Rectal smooth muscle tissue (tissue), 1 donor: ENCODE data around the gene CAV2.
A peak's percentile ranks its signal among the peaks of the same experiment; 100 is the strongest.

Experiments used
- H3K27ac ChIP-seq: one replicate; pipeline ENCODE4 v1.7.0; 2013; ENCODE audit warnings: low read depth, low read length, inconsistent platforms
- H3K27me3 ChIP-seq: one replicate; pipeline ENCODE4 v1.7.0; 2013; ENCODE audit warnings: low read length; ENCODE audit not compliant: control insufficient read depth, insufficient read depth
- H3K36me3 ChIP-seq: one replicate; pipeline ENCODE4 v1.7.0; 2013; ENCODE audit warnings: low read length; ENCODE audit not compliant: control insufficient read depth, insufficient read depth
- H3K4me1 ChIP-seq: one replicate; pipeline ENCODE4 v1.7.0; 2013; ENCODE audit warnings: low read length; ENCODE audit not compliant: control insufficient read depth, insufficient read depth
- H3K4me3 ChIP-seq: one replicate; pipeline ENCODE4 v1.7.0; 2013; ENCODE audit warnings: low read length
- H3K9ac ChIP-seq: one replicate; pipeline ENCODE4 v1.7.0; 2013; ENCODE audit warnings: low read length

Gene CAV2

DNA sequence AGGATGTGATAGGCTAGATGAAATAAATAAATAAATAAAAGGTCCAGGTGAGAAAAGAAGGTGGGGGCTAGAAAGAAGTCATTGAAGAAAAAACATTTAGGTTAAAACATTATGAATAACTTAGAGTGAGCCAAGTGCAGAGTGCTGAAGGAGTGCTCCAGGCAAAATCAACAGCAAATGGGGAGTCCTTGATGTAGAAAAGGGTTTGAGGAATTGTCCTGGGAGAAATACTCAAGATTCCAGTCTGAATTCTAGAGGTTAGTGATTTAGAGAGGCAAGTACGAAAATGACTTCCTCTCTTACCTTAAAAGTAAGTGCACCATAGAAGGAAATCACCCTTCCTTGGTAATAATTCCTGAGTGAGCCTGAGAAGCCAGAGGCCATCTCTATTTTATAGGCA lies 44.9 kb downstream of the CAV2 start:
- H3K27ac ChIP-seq = peak overlapping the region; percentile 30
- H3K4me1 ChIP-seq = peaks cover 15% of the 10 kb centered on the region
- H3K4me3 ChIP-seq = no peak overlapping the region
- no peak overlapping the region for H3K9ac ChIP-seq
- no peaks in the 10 kb centered on the region for H3K27me3 ChIP-seq
- H3K36me3 ChIP-seq = no peaks in the 10 kb centered on the region

DNA sequence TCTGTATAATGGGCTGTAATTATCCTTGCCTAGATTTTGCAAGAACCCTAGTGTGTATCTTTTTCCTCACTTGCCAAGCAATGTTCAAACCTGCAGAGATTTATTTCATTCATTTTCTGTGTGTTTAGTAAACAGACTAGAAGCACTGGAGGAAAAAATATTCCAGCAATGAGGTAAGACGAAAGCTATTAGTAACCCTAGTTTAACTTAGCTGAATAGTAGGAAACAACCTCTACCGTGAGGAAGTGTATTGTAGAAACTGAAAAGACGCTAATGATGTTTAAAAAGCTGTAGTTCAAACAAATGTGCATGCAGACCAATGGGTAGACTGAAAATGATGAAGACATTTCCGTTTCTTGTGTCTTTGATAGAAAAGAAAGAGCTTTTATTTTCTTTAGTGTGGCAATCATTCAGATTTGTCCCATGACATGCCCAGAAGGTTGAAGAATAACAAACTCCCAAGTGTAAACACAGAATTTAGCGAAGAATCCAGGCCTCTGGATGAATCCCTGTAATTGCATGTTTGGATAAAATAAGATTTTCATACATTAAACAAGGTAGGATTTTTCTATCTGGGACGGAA lies 46.0 kb downstream of the CAV2 start:
- Histone ChIP-seq H3K4me3 (no peak overlapping the region), H3K27ac (peak overlapping the region; percentile 51), H3K4me1 (peaks cover 5% of the 10 kb centered on the region), H3K27me3 (no peaks in the 10 kb centered on the region), H3K9ac (no peak overlapping the region), H3K36me3 (no peaks in the 10 kb centered on the region)

DNA sequence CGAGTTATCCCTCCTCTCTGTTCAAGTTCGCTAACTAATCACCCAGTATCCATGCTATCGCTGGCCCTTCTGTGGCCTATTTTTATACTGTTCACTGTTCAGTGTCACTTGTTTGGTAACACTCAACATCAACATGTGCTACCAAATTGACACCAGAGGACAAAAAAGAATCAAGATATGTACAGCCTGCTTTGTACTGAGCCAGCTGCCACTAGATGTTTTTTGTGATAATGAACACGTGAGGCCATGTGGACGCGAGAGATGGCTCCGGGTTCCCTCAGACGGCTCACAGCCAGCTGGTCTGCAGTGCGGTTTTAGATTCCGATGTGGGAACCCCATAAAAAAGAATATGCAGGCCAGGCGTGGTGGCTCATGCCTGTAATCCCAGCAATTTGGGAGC lies 46.5 kb downstream of the CAV2 start:
- no peaks in the 10 kb centered on the region for H3K36me3 ChIP-seq
- H3K9ac ChIP-seq = no peak overlapping the region
- H3K4me3 ChIP-seq = no peak overlapping the region
- H3K27ac ChIP-seq = peak overlapping the region; percentile 34
- H3K27me3 ChIP-seq = no peaks in the 10 kb centered on the region
- peaks cover 4% of the 10 kb centered on the region for H3K4me1 ChIP-seq

DNA sequence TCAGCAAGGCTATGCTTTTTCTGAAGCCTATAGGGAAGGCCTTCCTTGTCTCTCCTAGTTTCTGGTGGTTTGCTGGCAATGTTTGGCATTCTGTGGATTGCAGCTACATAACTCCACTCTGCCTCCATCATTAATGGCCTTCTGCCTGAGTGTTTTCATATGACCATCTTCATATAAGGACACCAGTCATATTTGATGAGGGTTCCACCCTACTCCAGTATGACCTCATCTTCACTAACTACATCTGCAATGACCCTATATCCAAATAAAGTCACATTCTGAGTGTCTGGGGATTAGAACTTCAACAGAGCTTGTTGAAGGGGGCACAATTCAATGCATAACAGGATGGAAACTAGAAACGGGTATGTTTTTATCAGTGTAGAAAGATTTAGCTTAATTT lies 47.4 kb downstream of the CAV2 start:
- Histone ChIP-seq H3K4me1 (no peaks in the 10 kb centered on the region), H3K27ac (peak overlapping the region; percentile 17), H3K4me3 (no peak overlapping the region), H3K9ac (no peak overlapping the region), H3K36me3 (no peaks in the 10 kb centered on the region), H3K27me3 (no peaks in the 10 kb centered on the region)

DNA sequence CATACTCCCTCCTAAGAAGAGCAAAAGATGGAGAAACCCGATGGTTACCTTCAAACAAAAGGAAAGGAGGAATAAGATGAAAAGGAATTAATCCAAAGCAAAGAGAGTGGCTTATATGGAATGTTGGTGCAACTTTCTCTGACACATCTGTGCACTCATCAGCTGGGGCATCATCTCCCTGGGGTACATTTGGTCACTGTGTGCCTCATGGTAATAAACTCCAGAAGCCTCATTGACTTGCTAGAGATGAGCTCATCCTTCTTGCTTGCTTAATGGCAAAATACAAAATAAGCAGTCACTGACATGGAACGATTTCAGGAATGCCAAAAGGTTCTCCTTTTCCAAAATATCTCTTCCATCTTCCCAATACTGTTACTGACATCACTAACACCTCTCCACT lies 47.8 kb downstream of the CAV2 start:
- no peaks in the 10 kb centered on the region for H3K4me1 ChIP-seq
- H3K36me3 ChIP-seq = no peaks in the 10 kb centered on the region
- H3K27me3 ChIP-seq = no peaks in the 10 kb centered on the region
- no peak overlapping the region for H3K9ac ChIP-seq
- H3K27ac ChIP-seq = peak overlapping the region; percentile 15
- H3K4me3 ChIP-seq = no peak overlapping the region

DNA sequence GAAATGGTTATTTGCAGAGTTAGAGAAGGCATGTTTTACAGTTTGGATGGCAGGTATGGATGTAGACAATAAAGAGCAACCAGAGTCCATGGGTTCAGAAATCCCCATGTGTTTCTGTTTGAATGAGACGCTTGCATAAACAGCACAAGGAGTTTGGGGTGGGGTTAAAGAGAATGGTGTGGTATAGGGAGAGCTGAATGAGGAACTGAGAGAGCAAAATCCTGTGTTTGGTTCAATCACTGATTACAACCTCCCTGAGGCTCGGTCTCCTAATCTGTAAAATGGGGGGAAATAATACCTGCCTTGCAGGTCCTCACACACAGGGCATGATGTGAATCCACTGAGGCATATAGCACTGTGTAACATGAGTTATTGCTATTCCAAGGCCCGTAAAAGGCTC lies 49.0 kb downstream of the CAV2 start:
- Histone ChIP-seq H3K9ac (no peak overlapping the region), H3K27me3 (no peaks in the 10 kb centered on the region), H3K4me3 (no peak overlapping the region), H3K36me3 (no peaks in the 10 kb centered on the region), H3K27ac (no peak overlapping the region), H3K4me1 (peaks cover 5% of the 10 kb centered on the region)

DNA sequence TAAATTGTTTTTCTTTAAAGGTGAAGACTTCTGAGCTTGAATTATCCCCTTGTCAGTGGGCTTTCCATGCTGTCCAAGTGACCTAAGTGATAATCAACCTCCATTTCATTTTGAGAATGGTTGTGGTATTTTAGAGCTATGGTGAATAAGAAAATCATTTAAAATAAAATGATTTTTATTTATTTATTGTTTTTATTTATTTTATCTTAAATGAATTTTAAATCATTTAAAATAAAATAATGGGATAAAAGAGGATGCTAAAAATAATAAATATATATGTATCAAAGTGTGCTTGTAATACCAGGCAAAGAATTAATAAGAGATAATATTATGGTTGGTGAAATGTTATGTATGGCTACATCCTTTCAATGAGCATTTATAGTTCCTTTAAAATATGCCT lies 49.8 kb downstream of the CAV2 start:
- no peak overlapping the region for H3K27ac ChIP-seq
- no peaks in the 10 kb centered on the region for H3K27me3 ChIP-seq
- H3K4me1 ChIP-seq = peaks cover 12% of the 10 kb centered on the region
- H3K36me3 ChIP-seq = no peaks in the 10 kb centered on the region
- no peak overlapping the region for H3K9ac ChIP-seq
- H3K4me3 ChIP-seq = no peak overlapping the region

DNA sequence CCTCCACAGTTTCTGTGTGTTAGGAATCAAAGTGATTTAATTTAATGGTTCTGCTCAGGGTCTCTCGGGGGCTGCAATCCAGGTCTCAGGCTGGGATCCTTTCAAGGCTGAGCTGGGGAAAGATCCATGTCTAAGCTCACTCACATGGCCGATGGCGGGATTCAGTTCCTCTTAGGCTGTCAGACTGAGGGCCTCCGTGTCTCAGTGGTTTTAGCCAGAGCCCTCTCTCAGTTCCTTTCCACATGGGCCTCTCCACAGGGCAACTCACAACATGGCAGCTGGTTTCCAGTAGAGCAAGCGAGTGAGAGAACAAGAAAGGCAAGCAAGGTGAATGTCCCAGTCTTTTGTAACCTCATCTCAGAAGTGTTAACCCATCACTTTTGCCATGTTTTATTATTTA lies 52.2 kb downstream of the CAV2 start:
- H3K4me3 ChIP-seq = no peak overlapping the region
- peak overlapping the region; percentile 29 for H3K27ac ChIP-seq
- no peaks in the 10 kb centered on the region for H3K27me3 ChIP-seq
- no peaks in the 10 kb centered on the region for H3K36me3 ChIP-seq
- peaks cover 17% of the 10 kb centered on the region for H3K4me1 ChIP-seq
- H3K9ac ChIP-seq = no peak overlapping the region

DNA sequence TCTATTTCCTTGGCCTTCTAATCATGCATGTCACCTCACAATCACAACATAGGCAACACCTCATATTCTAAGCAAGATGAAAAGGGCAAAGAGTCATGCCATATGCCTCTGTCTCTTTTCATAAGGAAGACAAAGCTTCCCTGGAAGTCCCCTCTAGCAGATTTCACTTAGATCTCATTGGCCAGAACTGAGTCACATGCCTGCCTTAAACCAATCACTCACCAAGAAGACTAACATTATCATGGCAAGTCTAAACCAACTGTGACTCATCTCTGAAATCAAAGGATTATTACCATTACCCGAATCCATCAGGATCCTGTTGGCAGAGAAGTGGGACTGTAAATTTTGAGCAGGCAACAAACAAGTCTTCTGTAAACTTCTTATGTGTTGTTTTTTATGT lies 53.1 kb downstream of the CAV2 start:
- no peak overlapping the region for H3K9ac ChIP-seq
- no peaks in the 10 kb centered on the region for H3K36me3 ChIP-seq
- no peaks in the 10 kb centered on the region for H3K27me3 ChIP-seq
- peaks cover 17% of the 10 kb centered on the region for H3K4me1 ChIP-seq
- no peak overlapping the region for H3K4me3 ChIP-seq
- peak overlapping the region; percentile 62 for H3K27ac ChIP-seq

DNA sequence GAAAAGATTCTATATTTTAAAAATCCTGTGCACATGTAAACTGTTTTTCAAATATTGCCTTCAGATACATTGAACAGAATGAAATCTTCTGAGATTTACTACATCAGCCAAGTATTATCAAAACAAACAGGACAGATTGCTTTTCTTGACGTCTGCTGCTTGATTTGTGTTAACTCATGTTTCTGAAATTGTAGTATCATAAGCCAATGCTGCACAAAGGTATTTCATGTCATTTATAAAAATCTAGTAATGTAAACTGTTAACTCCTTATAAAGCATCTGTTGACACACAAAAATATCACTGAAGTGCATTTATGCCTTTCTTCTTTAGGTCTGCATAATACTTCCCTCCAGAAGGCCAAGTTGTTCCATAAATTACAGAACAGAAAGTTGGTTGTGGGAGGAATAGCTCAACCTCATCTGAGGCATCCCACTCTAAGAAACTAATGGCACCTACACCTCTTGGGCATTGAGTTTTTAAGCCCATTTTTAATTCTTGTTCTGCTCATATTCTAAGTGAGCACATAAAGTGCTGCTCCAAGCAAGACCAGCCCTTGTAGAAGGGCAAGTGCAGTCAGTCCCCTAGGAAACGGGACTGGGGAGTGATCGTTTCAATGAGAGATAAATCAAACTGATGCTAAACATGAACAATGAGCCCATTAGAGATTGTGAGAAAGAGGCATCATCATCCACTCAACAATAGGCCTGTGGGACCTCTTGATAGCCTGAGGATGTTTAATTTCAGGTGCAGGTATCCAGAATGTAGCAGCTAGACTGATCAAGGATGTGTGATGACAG lies 53.8 kb downstream of the CAV2 start:
- Histone ChIP-seq H3K4me1 (peaks cover 17% of the 10 kb centered on the region), H3K9ac (no peak overlapping the region), H3K27me3 (no peaks in the 10 kb centered on the region), H3K4me3 (no peak overlapping the region), H3K27ac (peak overlapping the region; percentile 28), H3K36me3 (no peaks in the 10 kb centered on the region)

DNA sequence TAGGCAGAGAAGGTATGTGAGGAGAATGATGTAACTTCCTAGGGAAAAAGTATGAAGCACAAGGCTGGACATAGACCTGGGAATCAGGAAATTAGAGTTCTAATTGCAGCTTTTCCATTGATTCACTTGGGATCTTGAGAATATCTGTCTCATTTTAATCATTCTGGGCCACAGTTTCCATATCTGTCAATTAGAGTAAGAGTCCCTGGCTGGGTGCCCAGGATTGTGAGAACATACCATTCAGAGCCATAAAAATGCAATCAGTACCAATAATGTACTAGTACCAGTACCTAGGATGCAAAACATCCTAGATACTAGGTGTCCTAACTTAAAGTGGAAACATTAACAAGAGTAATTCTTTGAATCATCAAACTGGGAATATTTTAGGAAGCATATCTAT lies 54.9 kb downstream of the CAV2 start:
- peaks cover 3% of the 10 kb centered on the region for H3K36me3 ChIP-seq
- no peak overlapping the region for H3K4me3 ChIP-seq
- no peak overlapping the region for H3K9ac ChIP-seq
- peak overlapping the region; percentile 28 for H3K27ac ChIP-seq
- H3K27me3 ChIP-seq = no peaks in the 10 kb centered on the region
- peaks cover 24% of the 10 kb centered on the region for H3K4me1 ChIP-seq

DNA sequence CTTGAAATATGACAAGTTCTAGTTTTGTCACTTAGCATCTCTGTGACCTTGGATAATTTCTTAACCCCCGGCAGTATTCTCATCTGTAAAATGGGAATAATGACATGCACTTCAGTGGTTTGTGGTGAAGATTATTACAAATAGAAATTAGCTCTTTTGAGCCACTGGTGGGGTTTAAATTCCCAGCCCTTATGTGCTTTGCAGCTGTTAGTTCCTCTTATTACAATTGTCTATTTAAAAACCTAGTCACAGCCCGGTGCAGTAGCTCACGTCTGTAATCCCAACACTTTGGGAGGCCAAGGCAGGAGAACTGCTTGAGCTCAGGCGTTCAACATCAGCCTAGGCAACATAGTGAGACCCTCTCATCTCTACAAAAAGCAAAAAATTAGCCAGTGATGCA lies 55.4 kb downstream of the CAV2 start:
- Histone ChIP-seq H3K27ac (peak overlapping the region; percentile 17), H3K27me3 (no peaks in the 10 kb centered on the region), H3K4me3 (no peak overlapping the region), H3K4me1 (peaks cover 28% of the 10 kb centered on the region), H3K36me3 (peaks cover 3% of the 10 kb centered on the region), H3K9ac (no peak overlapping the region)

DNA sequence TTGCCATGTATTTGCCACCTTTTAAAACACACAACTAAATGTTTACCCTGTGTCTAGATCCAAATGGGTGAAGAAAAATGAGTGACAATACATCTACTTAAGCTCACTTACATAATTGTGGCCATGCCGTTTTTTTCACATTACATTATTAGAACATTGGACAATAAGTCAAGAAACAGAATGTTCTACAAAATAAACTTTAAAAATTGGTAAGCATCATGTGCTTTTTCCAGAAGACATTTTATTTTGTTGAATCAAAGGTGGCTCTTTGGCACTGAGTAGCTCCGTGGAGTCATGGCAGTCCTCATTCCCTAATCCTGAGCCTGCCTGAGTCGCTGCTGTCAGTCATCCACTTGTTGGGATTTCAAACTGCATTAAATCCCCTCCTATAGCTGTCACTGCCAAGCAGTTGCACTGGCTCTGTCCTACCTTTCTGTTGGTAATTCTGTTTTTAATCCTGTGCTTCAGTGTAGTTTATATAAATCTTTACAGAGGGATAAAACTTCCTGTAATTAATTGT lies 57.6 kb downstream of the CAV2 start:
- Histone ChIP-seq H3K27me3 (no peaks in the 10 kb centered on the region), H3K27ac (no peak overlapping the region), H3K9ac (no peak overlapping the region), H3K36me3 (peaks cover 3% of the 10 kb centered on the region), H3K4me1 (peaks cover 34% of the 10 kb centered on the region), H3K4me3 (no peak overlapping the region)
